GM21447 (cell line): ENCODE data around the gene COL24A1.

Experiments used
- ATAC-seq: cut with Tn5 transposase; IDR thresholded peaks from one replicate; pipeline ENCODE4 v1.9.1; 2021; ENCODE audit not compliant: unreplicated experiment

Gene COL24A1

GRCh38 chr1:85707267-85707989 is 449.1 kb downstream of the COL24A1 start:
- no peak for ATAC-seq

DNA sequence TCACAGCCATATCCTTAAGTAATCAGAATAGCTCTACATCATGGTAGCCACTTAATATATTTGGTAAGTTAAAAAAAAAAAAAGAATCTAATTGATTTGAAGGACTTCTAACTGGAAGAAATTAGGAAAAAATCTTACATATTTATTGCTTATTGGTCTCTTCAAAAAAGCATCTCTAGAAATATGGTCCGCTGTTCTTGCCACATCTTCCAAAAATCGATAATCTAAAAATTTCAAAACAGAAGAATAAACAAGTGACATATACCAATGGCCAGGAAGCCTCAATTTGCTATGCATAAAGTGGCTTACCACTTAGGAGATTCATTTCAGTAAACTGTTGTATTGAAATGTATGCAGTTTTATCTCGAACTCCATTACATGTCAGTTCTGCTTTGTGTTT is 450.6 kb downstream of the COL24A1 start:
- no peak for ATAC-seq

- no peak for ATAC-seq
Observed at GRCh38 chr1:85700422-85700821, 456.1 kb downstream of the COL24A1 start.

DNA sequence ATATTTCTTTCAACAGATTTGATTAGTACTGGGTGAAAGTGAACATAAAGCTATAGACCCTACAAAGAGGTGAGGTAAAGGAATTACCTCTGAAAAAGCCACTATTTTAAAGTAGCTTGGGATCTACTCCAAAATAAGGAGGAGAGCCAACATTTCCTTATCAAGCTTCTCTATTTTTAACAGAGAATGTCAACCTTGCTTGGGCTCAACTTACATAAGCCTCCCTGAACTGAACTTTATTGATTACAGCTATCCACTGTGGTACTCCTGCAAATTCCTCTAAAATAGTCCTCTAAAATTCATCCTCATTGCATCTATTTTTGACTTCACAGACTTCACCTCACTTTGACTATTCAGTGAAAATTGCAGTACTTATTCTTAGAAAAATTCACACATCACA is 458.7 kb downstream of the COL24A1 start:
- ATAC-seq: no peak

GRCh38 chr1:85692730-85693314 is 463.8 kb downstream of the COL24A1 start:
- no peak for ATAC-seq

DNA sequence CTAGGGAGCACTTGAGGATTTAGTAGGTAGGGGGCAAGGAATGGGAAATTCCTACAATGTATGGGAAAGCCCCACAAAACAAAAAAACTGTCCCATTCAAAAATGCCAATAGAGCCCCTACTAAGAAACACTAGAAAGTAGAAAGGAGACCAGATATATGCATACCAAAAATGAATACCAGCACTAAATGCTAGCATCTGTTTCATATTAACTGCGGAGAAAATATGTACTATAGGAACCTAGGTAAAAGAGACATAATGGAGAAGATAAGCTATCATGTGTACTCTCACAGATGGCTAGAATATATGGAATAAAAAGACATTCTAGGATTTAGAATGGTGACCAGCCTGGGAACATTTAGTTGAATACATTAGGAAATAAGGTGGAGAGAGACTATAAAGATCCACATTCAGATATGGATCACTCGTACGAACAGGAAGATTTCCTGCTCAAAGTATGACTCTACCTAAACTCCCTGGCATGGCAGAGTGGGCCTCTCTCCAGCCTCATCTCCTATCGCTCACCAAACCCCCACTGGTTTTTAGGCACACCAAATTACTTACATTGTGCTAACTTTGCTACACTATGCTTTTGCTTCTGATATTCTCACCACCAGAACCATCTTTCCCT is 466.7 kb downstream of the COL24A1 start:
- no peak for ATAC-seq

- ATAC-seq: no peak
Observed at GRCh38 chr1:85683292-85684025, 473.1 kb downstream of the COL24A1 start.

DNA sequence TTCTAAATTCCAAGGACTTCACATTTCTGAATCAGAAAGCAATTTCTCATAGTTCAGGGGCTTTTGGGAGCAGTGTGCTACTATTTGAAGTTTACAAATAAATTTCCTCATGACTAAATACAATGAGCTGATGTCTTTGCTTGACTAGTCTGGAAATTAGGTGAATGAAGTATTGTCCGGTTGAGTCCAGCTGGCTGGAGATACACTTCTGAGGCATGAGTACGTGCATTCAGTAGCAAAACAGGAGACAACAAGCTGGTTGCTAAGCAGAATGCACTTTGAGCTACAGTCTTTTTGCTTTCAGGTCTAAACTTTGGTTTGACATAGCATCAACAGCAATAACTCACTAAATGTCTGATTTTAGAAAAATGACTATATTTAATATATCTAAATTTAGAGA is 475.5 kb downstream of the COL24A1 start:
- no peak for ATAC-seq
